ENCODE measurements around the gene EMILIN1. TPM values are rescaled to one million over a fixed set of nuclear protein-coding genes. Genes with fewer than 3 reads are reported as not detected.
A peak's percentile ranks its signal among the peaks of the same experiment; 100 is the strongest.

Gene EMILIN1
- total and polyA plus RNA-seq, 2 of the 4 experiments (the other 2 are of a cell fraction): 26.5 to 95.6 TPM

DNA sequence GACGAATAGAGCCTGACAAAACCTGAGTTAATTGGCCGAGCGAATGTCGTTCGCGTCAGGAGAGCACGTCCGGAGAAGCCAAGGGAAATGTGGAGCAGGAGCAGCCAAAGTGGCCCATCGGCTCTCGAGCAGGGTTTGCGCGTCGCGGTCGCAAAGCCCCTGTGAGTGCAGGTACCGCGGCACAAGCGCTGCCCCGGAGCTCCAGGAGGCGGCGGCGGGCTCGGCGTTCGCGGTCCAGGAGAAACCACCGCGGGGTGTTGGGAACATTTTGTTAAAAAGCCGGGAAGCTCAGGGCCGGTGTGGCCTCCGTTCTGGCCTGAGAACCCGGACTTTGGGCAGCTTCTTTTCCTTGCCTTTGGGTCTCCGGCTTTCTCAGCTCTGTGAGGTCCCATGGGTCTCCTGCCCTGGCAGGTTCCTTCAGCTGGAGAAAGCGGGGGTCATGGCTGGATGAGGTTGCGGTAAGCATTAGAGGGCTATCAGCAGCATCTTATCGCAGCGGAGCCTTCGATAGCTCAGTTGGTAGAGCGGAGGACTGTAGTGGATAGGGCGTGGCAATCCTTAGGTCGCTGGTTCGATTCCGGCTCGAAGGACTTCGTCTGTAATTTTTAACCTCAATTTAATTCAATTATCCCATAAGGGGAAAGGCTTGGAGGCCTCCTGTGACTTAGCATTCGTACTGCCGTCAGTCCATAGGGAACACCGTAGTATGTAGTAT is 28.0 kb upstream of the EMILIN1 start:
- Histone ChIP-seq H3K4me3 (ENCODE audit: insufficient read depth, low read depth, low read length) (peak overlapping the region; percentile 78), H3K36me3 (ENCODE audit: control insufficient read depth, insufficient read depth, low read length) (peaks cover 14% of the 10 kb centered on the region), H2BK20ac (ENCODE audit: low read depth, low read length) (no peak overlapping the region), H2AK5ac (ENCODE audit: low read depth, low read length) (no peak overlapping the region), H3K9me1 (ENCODE audit: insufficient read depth, low read length) (peaks cover 9% of the 10 kb centered on the region), H4K8ac (ENCODE audit: low read depth in 2 of 2, low read length in 2 of 2) (peak overlapping the region in 1 of 2 experiments; percentile 28; a peak in 1 of 4 replicates), H3K27me3 (ENCODE audit: control insufficient read depth, insufficient read depth, low read length) (no peaks in the 10 kb centered on the region), H3K14ac (replicated peaks; ENCODE audit: low read depth, low read length) (0 out of 2 replicates have a peak overlapping the region, but pooled peaks have one; percentile 11), H3K4ac (ENCODE audit: low read depth, low read length) (no peak overlapping the region; the same call in 1 of the 2 replicates), H3K4me2 (ENCODE audit: low read depth, low read length) (peak overlapping the region; percentile 85), H3K27ac (ENCODE audit: insufficient read depth, low read length) (peak overlapping the region; percentile 27), H2AK9ac (replicated peaks; ENCODE audit: low read depth, low read length, poor library complexity) (peak overlapping the region; percentile 81), H3K56ac (ENCODE audit: extremely low read depth, insufficient read depth, low read length) (peak overlapping the region; percentile 6; the same call in 1 of the 2 replicates), H2BK5ac (ENCODE audit: low read depth, low read length, poor library complexity, severe bottlenecking) (peak overlapping the region; percentile 73), H3K9ac (ENCODE audit: low read depth, low read length) (peak overlapping the region; percentile 57), H3K18ac (ENCODE audit: low read depth, low read length) (no peak overlapping the region), H2BK120ac (ENCODE audit: low read depth, low read length) (no peak overlapping the region), H4K91ac (ENCODE audit: insufficient read depth, low read depth, low read length) (no peak overlapping the region), H4K5ac (ENCODE audit: low read depth, low read length) (0 out of 2 replicates have a peak overlapping the region, but pooled peaks have one; percentile 14), H3K4me1 (ENCODE audit: control insufficient read depth, insufficient read depth, low read length) (peaks cover 5% of the 10 kb centered on the region), H2AFZ (replicated peaks; ENCODE audit: low read length, poor library complexity) (peak overlapping the region; percentile 93), H3K79me1 (ENCODE audit: low read depth in 1 of 2, low read length in 2 of 2) (peaks cover 0 to 19% of the 10 kb centered on the region in 2 experiments; a peak in 2 of 4 replicates), H3K23ac (ENCODE audit: low read depth, low read length) (peak overlapping the region; percentile 48; the same call in 1 of the 2 replicates), H2BK15ac (ENCODE audit: low read depth, low read length) (no peak overlapping the region), H3K9me3 (ENCODE audit: control insufficient read depth, insufficient read depth, low read length) (no peaks in the 10 kb centered on the region), H4K20me1 (ENCODE audit: insufficient read depth, low read length) (peaks cover 13% of the 10 kb centered on the region)
- BruUV-seq (replicated peaks): no TSS peak
- POLR2A ChIA-PET (ENCODE audit: unreplicated experiment): interaction anchor here (0.5 to 1.2 kb wide), 2 partner anchors 9 to 15 kb away, joined by 3 read pairs; no protein-coding TSS in a partner anchor
- DNase-seq (peak; percentile 98), ATAC-seq (ENCODE audit: low read depth) (peak; percentile 83)
- dilution Hi-C loops (cut with HindIII; ENCODE audit: low sequenced_read_pairs, unreplicated experiment) (no loop called here), intact Hi-C loops (cut with micrococcal nuclease) (loop anchor here (1.0 to 2.0 kb wide), 5 partner anchors 18 to 89 kb away; partner anchors contain the start of genes KHK, OST4 and TMEM214), in situ Hi-C loops (cut with MboI; ENCODE audit: low sequenced_read_pairs) (no loop called here)
- CTCF ChIA-PET: interaction anchor here (1.0 kb wide), 2 partner anchors 31 to 40 kb away, joined by 3 read pairs; no protein-coding TSS in a partner anchor
- WGBS, 2 experiments (ENCODE audit: extremely low coverage in 2 of 2, insufficient read length in 1 of 2): 1% methylated on average over 27 of the region's 48 CpGs; no CpG with 5 or more reads in 1 of the 2 experiments
- TF ChIP-seq RFX5 (IDR thresholded peaks at IDR 0.05; ENCODE audit: low read depth, low read length) (no peak), NFE2L2 (IDR thresholded peaks at IDR 0.05; ENCODE audit: low read depth, low read length) (0 out of 2 replicates have a peak, but pooled peaks have one; percentile 33), RAD21 (IDR thresholded peaks at IDR 0.05; ENCODE audit: low read length) (no peak; the same call in 1 of the 2 replicates), MAZ (IDR thresholded peaks at IDR 0.05; ENCODE audit: borderline replicate concordance, low read depth, low read length) (peak; percentile 90), POLR2A (IDR thresholded peaks at IDR 0.05; ENCODE audit: low read depth, low read length) (peak; percentile 98), MXI1 (IDR thresholded peaks at IDR 0.05; ENCODE audit: borderline replicate concordance, low read depth, low read length) (no peak), CEBPB (IDR thresholded peaks at IDR 0.05; ENCODE audit: low read depth, low read length) (no peak), MAFK (IDR thresholded peaks at IDR 0.05; ENCODE audit: low read depth, low read length) (no peak), BHLHE40 (IDR thresholded peaks at IDR 0.05; ENCODE audit: low read depth, low read length) (no peak), FOS (IDR thresholded peaks at IDR 0.05; ENCODE audit: low read depth, low read length) (peak; percentile 98), RCOR1 (IDR thresholded peaks at IDR 0.05; ENCODE audit: insufficient replicate concordance, low read length) (peak; percentile 4), CHD1 (IDR thresholded peaks at IDR 0.05; ENCODE audit: low read depth, low read length) (peak; percentile 59; the same call in 1 of the 2 replicates), SMC3 (IDR thresholded peaks at IDR 0.05; ENCODE audit: low read depth, low read length) (peak; percentile 42)
- TF ChIP-seq, protein P1, sequence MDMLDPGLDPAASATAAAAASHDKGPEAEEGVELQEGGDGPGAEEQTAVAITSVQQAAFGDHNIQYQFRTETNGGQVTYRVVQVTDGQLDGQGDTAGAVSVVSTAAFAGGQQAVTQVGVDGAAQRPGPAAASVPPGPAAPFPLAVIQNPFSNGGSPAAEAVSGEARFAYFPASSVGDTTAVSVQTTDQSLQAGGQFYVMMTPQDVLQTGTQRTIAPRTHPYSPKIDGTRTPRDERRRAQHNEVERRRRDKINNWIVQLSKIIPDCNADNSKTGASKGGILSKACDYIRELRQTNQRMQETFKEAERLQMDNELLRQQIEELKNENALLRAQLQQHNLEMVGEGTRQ (IDR thresholded peaks at IDR 0.05; ENCODE audit: low read depth, low read length): no peak; the same call in 1 of the 2 replicates
- TF ChIP-seq, protein P2, sequence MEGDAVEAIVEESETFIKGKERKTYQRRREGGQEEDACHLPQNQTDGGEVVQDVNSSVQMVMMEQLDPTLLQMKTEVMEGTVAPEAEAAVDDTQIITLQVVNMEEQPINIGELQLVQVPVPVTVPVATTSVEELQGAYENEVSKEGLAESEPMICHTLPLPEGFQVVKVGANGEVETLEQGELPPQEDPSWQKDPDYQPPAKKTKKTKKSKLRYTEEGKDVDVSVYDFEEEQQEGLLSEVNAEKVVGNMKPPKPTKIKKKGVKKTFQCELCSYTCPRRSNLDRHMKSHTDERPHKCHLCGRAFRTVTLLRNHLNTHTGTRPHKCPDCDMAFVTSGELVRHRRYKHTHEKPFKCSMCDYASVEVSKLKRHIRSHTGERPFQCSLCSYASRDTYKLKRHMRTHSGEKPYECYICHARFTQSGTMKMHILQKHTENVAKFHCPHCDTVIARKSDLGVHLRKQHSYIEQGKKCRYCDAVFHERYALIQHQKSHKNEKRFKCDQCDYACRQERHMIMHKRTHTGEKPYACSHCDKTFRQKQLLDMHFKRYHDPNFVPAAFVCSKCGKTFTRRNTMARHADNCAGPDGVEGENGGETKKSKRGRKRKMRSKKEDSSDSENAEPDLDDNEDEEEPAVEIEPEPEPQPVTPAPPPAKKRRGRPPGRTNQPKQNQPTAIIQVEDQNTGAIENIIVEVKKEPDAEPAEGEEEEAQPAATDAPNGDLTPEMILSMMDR (conservative IDR thresholded peaks at IDR 0.05; ENCODE audit: low read depth, low read length): peak; percentile 41

All from IMR-90 (cell line).